H1 (cell line): Measurements from ENCODE around the gene HS6ST1. TPM values are rescaled to one million over a fixed set of nuclear protein-coding genes. Genes with fewer than 3 reads are reported as not detected.

Experiments
- PHF8 ChIP-seq: fragments of 200-600 bp; sonication (generic); conservative IDR thresholded peaks from 2 replicates; pipeline ENCODE4 v1.7.1; 2012; ENCODE audit warnings: low read depth, mild to moderate bottlenecking, inconsistent platforms, low read length, moderate library complexity
- TEAD4 ChIP-seq: IDR thresholded peaks from 2 replicates; pipeline ENCODE4 v1.6.1; 2012; ENCODE audit warnings: low read depth, low read length, inconsistent platforms, mixed read lengths
- polyA plus RNA-seq, 7 experiments: library from polyadenylated mRNA; depleted of rRNA in 3 of 7; stranded (reverse) in 5 of 7; unstranded in 2 of 7; fragments of >200 nt in 5 of 7; fragments of 200-250 nt in 2 of 7; gene quantifications; 1 replicate in 5 of 7; 2 replicates in 1 of 7; 4 replicates in 1 of 7; pipeline versions ENCODE4 v1.2.1 to v1.2.3, GENCODE V29; 2011 to 2013; ENCODE audit warnings: missing spikeins in 2 of 7, mixed read lengths in 2 of 7
- total RNA-seq: library from RNA; stranded (reverse); fragmentation: NEBNext Ultra II Directional; extraction: Animal tissue kit (Norgen Biotek cat#: 25700); gene quantifications from 2 replicates; pipeline ENCODE4 v1.2.1, GENCODE V29; 2021

The HS6ST1 gene
- total and polyA plus RNA-seq, 2 of the 8 experiments (the other 6 are each of a cell fraction or from before 2014, with no cell fraction given): 37.4 to 74.6 TPM

DNA sequence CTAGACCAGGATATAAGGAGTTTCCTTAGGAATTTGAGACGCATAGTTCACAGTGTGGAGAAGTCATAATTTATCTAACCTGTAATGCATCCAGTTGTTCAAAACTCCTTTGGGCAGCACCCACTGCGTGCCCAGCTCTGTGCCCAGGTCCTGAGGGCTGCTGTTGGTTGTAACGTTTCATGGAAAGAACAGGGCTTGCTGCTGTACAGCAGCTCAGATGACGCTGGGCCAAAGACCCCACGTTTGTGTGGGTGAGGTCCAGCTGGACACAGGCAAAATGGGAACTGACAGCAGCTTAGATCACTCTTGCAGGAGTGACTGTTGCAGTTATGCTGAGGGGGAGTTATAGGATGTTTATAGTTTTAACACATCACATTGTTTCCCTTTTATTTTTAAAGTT, 30.0 kb upstream of the HS6ST1 start (continued):
- TF ChIP-seq TEAD4 (no peak), PHF8 (no peak)
